Stimulated activated CD4-positive, alpha-beta T cell treated with anti-CD3 and anti-CD28 coated beads, Interleukin-12 subunit alpha, Interleukin-12 subunit beta, amount 100 ng/mL, for 48 hours (primary cell): ENCODE measurements around the gene MSRB1.

Experiments
- DNase-seq, 3 donors: peaks; one replicate each; pipeline ENCODE4 v3.0.0-alpha.2; 2020; ENCODE audit warnings: low read depth in 2 of 3, low spot score in 1 of 3

MSRB1 gene

GRCh38 chr16:1979271-1980029, 36.5 kb upstream of the MSRB1 start:
- DNase-seq: no peak

GRCh38 chr16:1978476-1979120, 35.6 kb upstream of the MSRB1 start:
- DNase-seq: no peak

DNA sequence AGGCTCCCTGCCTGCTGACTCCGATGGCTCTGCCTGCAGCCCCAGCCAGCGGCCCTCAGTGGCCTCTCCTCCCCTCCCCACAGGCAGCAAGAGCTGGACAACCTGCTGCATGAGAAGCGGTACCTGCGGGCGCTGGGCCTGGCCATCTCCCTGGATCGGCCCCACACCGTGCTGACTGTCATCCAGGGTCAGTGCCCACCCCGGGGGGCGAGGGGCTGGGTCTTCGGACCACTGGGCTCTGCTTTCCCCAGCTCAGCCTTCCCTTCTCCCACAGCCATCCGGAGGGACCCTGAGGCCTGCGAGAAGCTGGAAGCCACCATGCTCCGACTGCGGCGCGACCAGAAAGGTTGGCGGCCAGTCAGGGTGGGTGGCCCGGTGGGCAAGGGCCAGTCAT, 34.9 kb upstream of the MSRB1 start:
- DNase-seq: no peak

GRCh38 chr16:1976951-1977874, 34.2 kb upstream of the MSRB1 start:
- no peak for DNase-seq

GRCh38 chr16:1976216-1976520, 33.2 kb upstream of the MSRB1 start:
- DNase-seq: no peak

DNA sequence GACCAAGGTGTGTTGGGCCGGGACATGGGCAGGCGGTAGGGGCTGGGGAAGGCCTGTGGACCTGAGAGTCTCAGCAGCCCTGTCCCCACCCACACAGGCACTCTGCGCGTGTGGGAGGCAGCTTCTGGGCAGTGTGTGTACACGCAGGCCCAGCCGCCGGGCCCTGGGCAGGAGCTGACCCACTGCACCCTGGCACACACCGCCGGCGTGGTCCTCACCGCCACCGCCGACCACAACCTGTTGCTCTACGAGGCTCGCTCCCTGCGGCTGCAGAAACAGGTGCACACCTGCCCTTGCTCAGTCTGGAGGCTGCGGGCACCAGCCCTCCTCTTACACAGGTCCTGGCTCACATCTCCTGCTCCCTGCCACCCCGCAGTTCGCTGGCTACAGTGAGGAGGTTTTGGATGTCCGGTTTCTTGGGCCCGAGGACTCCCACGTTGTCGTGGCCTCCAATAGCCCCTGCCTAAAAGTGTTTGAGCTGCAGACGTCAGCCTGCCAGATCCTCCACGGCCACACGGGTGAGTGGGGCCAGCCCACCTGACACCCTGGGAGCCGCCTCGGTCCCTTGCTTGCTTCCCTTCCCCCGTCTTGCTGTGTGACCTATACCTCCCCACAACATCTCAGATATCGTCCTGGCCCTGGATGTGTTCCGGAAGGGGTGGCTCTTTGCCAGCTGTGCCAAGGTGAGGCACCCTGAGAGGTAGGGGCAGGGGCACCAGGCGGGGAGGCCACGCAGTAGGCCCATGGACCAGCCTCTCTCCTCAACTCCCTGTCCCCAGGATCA, 32.6 kb upstream of the MSRB1 start:
- DNase-seq: no peak

DNA sequence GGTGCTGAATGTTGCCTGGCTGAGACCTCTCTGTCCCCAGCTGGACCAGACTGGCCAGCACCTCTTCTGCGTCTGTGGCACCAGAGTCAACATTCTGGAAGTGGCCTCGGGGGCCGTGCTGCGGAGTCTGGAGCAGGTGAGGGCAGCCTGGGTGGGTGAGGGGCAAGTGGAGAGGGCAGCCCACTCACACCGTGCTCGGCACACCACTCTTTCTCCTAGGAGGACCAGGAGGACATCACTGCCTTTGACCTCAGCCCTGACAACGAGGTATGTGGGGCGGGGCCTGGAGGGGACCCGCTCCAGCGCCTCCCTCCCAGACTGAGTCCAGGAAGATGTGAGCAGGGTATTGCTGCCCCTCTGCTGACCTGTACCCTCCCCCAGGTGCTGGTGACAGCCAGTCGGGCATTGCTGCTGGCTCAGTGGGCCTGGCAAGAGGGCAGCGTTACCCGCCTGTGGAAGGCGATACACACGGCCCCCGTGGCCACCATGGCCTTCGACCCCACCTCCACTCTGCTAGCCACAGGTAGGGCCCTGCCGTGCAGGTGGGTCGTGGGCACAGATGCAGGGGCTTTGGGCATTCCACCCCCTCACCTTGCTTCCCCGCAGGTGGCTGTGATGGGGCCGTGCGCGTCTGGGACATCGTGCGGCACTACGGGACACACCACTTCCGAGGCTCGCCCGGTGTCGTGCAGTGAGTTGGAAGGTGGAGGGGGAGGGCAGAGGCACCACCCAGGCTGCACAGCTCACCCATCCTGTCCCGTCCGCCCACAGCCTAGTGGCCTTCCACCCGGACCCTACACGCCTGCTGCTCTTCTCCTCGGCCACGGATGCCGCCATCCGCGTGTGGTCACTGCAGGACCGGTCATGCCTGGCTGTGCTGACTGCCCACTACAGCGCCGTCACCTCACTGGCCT, 31.4 kb upstream of the MSRB1 start:
- DNase-seq: no peak

- no peak for DNase-seq
Measured at GRCh38 chr16:1973461-1974156, 30.6 kb upstream of the MSRB1 start.

- no peak for DNase-seq
Measured at GRCh38 chr16:1972490-1972877, 29.5 kb upstream of the MSRB1 start.

GRCh38 chr16:1971796-1972489, 28.9 kb upstream of the MSRB1 start, which contains the start of gene TBL3:
Gene TBL3, plus strand, starts transcription at chr16:1972053. Its CDS starts 112 bp downstream, at chr16:1972165.
- peak; percentile 95 to 97 (median 96) for DNase-seq

- DNase-seq: no peak
Measured at GRCh38 chr16:1968146-1968953, 25.4 kb upstream of the MSRB1 start.

GRCh38 chr16:1966460-1966859, 23.5 kb upstream of the MSRB1 start, which contains the start of gene RNF151:
Gene RNF151, plus strand, starts transcription at chr16:1966856. Its CDS starts 26 bp downstream, at chr16:1966882.
- no peak for DNase-seq

DNA sequence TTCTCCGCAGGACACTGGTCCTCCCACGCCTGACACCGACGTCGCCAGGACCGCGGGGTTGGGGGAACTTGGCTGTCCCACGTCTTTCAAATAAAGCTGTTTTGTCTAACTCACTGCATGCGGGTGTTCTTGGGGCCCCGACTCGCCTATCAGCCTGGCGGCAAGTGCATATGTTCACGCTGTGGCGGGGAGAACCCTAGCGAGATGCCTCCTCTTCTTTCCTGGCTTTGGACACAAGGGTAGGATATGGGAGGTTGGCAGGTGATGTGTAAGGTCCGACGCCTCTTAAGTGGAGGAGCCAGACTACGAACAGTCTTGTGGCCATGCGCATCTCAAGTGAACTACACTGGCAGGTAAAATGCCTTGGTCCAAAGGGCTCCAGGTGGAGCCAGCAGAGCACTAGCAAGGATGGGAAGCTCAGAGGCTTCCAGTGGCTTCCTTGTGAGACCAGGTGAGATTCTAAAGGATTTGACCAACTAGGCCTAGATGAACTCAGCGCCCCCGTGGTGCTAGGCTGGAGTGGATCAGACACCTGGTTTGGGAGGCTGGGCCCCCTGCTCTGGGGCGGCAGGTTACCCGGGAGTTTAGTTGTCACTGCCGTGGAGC, 22.5 kb upstream of the MSRB1 start:
- DNase-seq: no peak

GRCh38 chr16:1964506-1965395, 21.8 kb upstream of the MSRB1 start, which contains the start of gene RPS2:
Gene RPS2, minus strand, starts transcription at chr16:1964826. Its CDS starts 201 bp downstream, at chr16:1964625.
- DNase-seq: peak; percentile 98 to 99 (median 98)

- no peak for DNase-seq
Measured at GRCh38 chr16:1963806-1964505, 21.0 kb upstream of the MSRB1 start.
